Fibroblast of the aortic adventitia (primary cell): Measurements from ENCODE around the gene AP2A2. TPM values are rescaled to one million over a fixed set of nuclear protein-coding genes. Genes with fewer than 3 reads are reported as not detected.
"Not testable (repeated sequence)": the region's sequence is repeated elsewhere in the genome, so short reads cannot be mapped to it uniquely, and the experiment has no call there.

Experiments used
- DNase-seq: peaks from one replicate; pipeline ENCODE4 v3.0.0-alpha.2; 2010; ENCODE audit warnings: low read depth
- H3K4me3 ChIP-seq: 2 replicates; pipeline ENCODE4 v1.5.1; 2011; ENCODE audit warnings: low read depth, mild to moderate bottlenecking, control low read depth, low read length, moderate library complexity
- CTCF ChIP-seq: IDR thresholded peaks from 2 replicates; pipeline ENCODE4 v1.5.1; 2011; ENCODE audit warnings: mild to moderate bottlenecking, low read length, control low read depth, inconsistent platforms; ENCODE audit not compliant: insufficient read depth
- total RNA-seq: library from RNA; depleted of rRNA; stranded (reverse); fragments of >200 nt; gene quantifications from 2 replicates; pipeline ENCODE4 v1.2.3, GENCODE V29; 2012; ENCODE audit warnings: low replicate concordance

AP2A2 gene
- total RNA-seq, 1 donor = 72.9 TPM

- TF ChIP-seq CTCF = no peak
Measured at GRCh38 chr11:958101-958500, 32.4 kb downstream of the AP2A2 start.

GRCh38 chr11:959027-959426 is 33.4 kb downstream of the AP2A2 start:
- no peak overlapping the region for H3K4me3 ChIP-seq
- no peak for TF ChIP-seq CTCF
- DNase-seq = no peak

More at GRCh38 chr11:958101-958500, 32.4 kb downstream of the AP2A2 start:
- no peak for DNase-seq
- no peak overlapping the region for H3K4me3 ChIP-seq

GRCh38 chr11:959608-960007 is 33.9 kb downstream of the AP2A2 start:
- TF ChIP-seq CTCF = no peak
- no peak overlapping the region for H3K4me3 ChIP-seq
- DNase-seq = no peak

GRCh38 chr11:961310-961920 is 35.7 kb downstream of the AP2A2 start:
- H3K4me3 ChIP-seq, DNase-seq: not testable (repeated sequence)

DNA sequence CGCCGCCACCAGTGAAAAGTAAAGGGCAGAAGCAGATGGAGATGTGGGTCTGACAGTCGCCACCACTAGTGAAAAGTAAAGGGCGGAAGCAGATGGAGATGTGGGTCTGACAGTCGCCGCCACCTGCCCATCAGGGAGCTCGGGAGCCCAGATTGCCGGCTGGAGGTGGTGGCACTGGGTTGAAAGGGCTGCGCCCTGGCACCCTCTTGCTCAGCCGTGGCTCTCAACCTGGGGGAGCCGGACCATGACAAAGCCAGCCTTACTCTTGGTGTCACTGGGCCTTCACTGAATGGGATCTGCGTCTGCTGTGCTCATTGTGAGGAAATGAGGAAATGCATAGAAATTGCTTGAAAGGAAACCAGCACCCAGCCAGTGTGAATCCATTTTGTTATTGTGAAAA is 36.3 kb downstream of the AP2A2 start:
- no peak for TF ChIP-seq CTCF
- no peak for DNase-seq
- no peak overlapping the region for H3K4me3 ChIP-seq

GRCh38 chr11:962688-963087 is 37.0 kb downstream of the AP2A2 start:
- no peak overlapping the region for H3K4me3 ChIP-seq
- TF ChIP-seq CTCF = no peak
- no peak for DNase-seq

GRCh38 chr11:963852-964251 is 38.2 kb downstream of the AP2A2 start:
- no peak for TF ChIP-seq CTCF
- no peak for DNase-seq

More at GRCh38 chr11:963852-964251, 38.2 kb downstream of the AP2A2 start:
- H3K4me3 ChIP-seq = no peak overlapping the region
